ENCODE data around the gene CCNYL1.

The CCNYL1 gene

GRCh38 chr2:207772844-207773205, 61.4 kb downstream of the CCNYL1 start:
- no peak for TF ChIP-seq ZNF274 (IDR thresholded peaks at IDR 0.05; ENCODE audit: low read depth, low read length)
- H3K4me3 ChIP-seq (ENCODE audit: low read length): no peak overlapping the region

- TF ChIP-seq ZNF274 (IDR thresholded peaks at IDR 0.05; ENCODE audit: low read depth, low read length): no peak
- H3K4me3 ChIP-seq (ENCODE audit: low read length): no peak overlapping the region
Measured at GRCh38 chr2:207775473-207775872, 64.0 kb downstream of the CCNYL1 start.

- TF ChIP-seq ZNF274 (IDR thresholded peaks at IDR 0.05; ENCODE audit: low read depth, low read length): no peak
- H3K4me3 ChIP-seq (ENCODE audit: low read length): no peak overlapping the region
Measured at GRCh38 chr2:207777124-207777523, 65.7 kb downstream of the CCNYL1 start.

- no peak for TF ChIP-seq ZNF274 (IDR thresholded peaks at IDR 0.05; ENCODE audit: low read depth, low read length)
- no peak overlapping the region for H3K4me3 ChIP-seq (ENCODE audit: low read length)
Measured at GRCh38 chr2:207778298-207778882, 67.0 kb downstream of the CCNYL1 start.

- H3K4me3 ChIP-seq (ENCODE audit: low read length): no peak overlapping the region
- no peak for TF ChIP-seq ZNF274 (IDR thresholded peaks at IDR 0.05; ENCODE audit: low read depth, low read length)
Measured at GRCh38 chr2:207779523-207779922, 68.1 kb downstream of the CCNYL1 start.

GRCh38 chr2:207782238-207783030, 71.0 kb downstream of the CCNYL1 start:
- no peak for TF ChIP-seq ZNF274 (IDR thresholded peaks at IDR 0.05; ENCODE audit: low read depth, low read length)

GRCh38 chr2:207783514-207783913, 72.1 kb downstream of the CCNYL1 start:
- no peak for TF ChIP-seq ZNF274 (IDR thresholded peaks at IDR 0.05; ENCODE audit: low read depth, low read length)
- no peak overlapping the region for H3K4me3 ChIP-seq (ENCODE audit: low read length)

More at GRCh38 chr2:207782238-207783030, 71.0 kb downstream of the CCNYL1 start:
- H3K4me3 ChIP-seq (ENCODE audit: low read length): no peak overlapping the region

GRCh38 chr2:207784898-207785297, 73.5 kb downstream of the CCNYL1 start:
- TF ChIP-seq ZNF274 (IDR thresholded peaks at IDR 0.05; ENCODE audit: low read depth, low read length): no peak
- no peak overlapping the region for H3K4me3 ChIP-seq (ENCODE audit: low read length)

GRCh38 chr2:207787017-207787416, 75.6 kb downstream of the CCNYL1 start:
- H3K4me3 ChIP-seq (ENCODE audit: low read length): no peak overlapping the region
- no peak for TF ChIP-seq ZNF274 (IDR thresholded peaks at IDR 0.05; ENCODE audit: low read depth, low read length)

- no peak overlapping the region for H3K4me3 ChIP-seq (ENCODE audit: low read length)
- no peak for TF ChIP-seq ZNF274 (IDR thresholded peaks at IDR 0.05; ENCODE audit: low read depth, low read length)
Measured at GRCh38 chr2:207787800-207788199, 76.4 kb downstream of the CCNYL1 start.

- H3K4me3 ChIP-seq (ENCODE audit: low read length): no peak overlapping the region
- no peak for TF ChIP-seq ZNF274 (IDR thresholded peaks at IDR 0.05; ENCODE audit: low read depth, low read length)
Measured at GRCh38 chr2:207790898-207791297, 79.5 kb downstream of the CCNYL1 start.

GRCh38 chr2:207791579-207792243, 80.3 kb downstream of the CCNYL1 start:
- no peak overlapping the region for H3K4me3 ChIP-seq (ENCODE audit: low read length)
- no peak for TF ChIP-seq ZNF274 (IDR thresholded peaks at IDR 0.05; ENCODE audit: low read depth, low read length)

GRCh38 chr2:207792244-207792785, 80.9 kb downstream of the CCNYL1 start:
- TF ChIP-seq ZNF274 (IDR thresholded peaks at IDR 0.05; ENCODE audit: low read depth, low read length): no peak
- H3K4me3 ChIP-seq (ENCODE audit: low read length): no peak overlapping the region

- no peak for TF ChIP-seq ZNF274 (IDR thresholded peaks at IDR 0.05; ENCODE audit: low read depth, low read length)
- H3K4me3 ChIP-seq (ENCODE audit: low read length): no peak overlapping the region
Measured at GRCh38 chr2:207796585-207797350, 85.3 kb downstream of the CCNYL1 start.

All from GM08714 (cell line).